GM19468 (cell line): ENCODE results near the gene DAGLA.

Experiments used
- ATAC-seq: cut with Tn5 transposase; IDR thresholded peaks from one replicate; pipeline ENCODE4 v1.9.1; 2021; ENCODE audit warnings: mild to moderate bottlenecking, moderate library complexity, moderate number of reproducible peaks; ENCODE audit not compliant: unreplicated experiment; ENCODE audit errors: extremely low read depth

Gene DAGLA

GRCh38 chr11:61792310-61793082 lies 112.3 kb downstream of the DAGLA start, which contains the start of the genes FEN1 and TMEM258:
Gene FEN1 (plus strand): TSS chr11:61792911. CDS start chr11:61795362, 2,451 bp downstream.
Gene TMEM258 (minus strand): TSS chr11:61792599. CDS start chr11:61792558, 41 bp downstream.
- peak; percentile 44 for ATAC-seq

- ATAC-seq: no peak
Measured at GRCh38 chr11:61793083-61793828, 113.1 kb downstream of the DAGLA start.

DNA sequence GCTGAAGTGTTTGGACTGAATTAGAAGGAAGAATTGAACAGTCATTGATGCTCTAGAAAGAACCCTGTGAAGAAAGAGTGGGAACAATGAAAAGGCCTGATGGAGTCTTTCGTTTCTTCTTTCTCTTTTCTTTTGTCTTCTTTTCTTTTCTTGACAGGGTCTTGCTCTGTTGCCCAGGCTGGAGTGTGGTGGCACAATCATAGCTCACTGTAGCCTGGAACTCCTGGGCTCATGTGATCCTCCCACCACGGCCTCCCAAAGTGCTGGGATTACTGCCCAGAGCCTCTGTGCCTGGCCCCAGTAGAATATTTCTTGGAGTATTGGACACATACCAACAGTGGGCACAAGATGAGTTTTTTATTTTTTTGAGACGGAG lies 113.6 kb downstream of the DAGLA start:
- no peak for ATAC-seq

- ATAC-seq: no peak
Measured at GRCh38 chr11:61794579-61794978, 114.4 kb downstream of the DAGLA start.

- ATAC-seq: no peak
Measured at GRCh38 chr11:61795459-61795858, 115.3 kb downstream of the DAGLA start.

GRCh38 chr11:61795876-61796526 lies 115.8 kb downstream of the DAGLA start:
- no peak for ATAC-seq
